H4 (cell line): ENCODE measurements around the gene ELMO1. TPM values are rescaled to one million over a fixed set of nuclear protein-coding genes. Genes with fewer than 3 reads are reported as not detected.
"Not testable (repeated sequence)": the region's sequence is repeated elsewhere in the genome, so short reads cannot be mapped to it uniquely, and the experiment has no call there.

Source experiments
- DNase-seq: peaks from one replicate; pipeline ENCODE4 v3.0.0-alpha.2; 2015; ENCODE audit warnings: low spot score
- total RNA-seq: library from RNA; depleted of rRNA; stranded (reverse); fragments of >200 nt; shearing (Covaris generic); gene quantifications from 2 replicates; pipeline ENCODE4 v1.2.3, GENCODE V29; 2014

Gene ELMO1
- total RNA-seq, 1 experiment from 2014 or later, result 55.0 TPM

DNA sequence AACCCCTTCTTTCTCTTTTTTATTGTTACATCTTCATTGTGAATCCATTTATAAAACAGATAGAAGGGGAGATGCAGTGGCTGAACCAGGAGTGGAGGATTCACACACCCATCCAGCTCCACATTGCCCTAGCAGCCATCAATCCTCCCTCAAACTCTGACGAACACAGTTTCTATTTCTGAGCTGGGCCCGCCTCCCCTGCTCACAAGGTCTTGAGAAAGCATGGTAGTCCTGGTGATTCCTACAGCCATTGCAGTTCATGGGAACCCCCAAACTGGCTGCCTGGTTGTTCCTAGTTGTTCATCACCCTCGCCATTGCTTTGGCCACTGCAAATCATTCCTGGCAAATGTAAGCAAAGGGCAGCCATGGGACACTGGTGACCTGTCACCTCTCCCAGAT, 465.9 kb downstream of the ELMO1 start:
- no peak for DNase-seq

DNA sequence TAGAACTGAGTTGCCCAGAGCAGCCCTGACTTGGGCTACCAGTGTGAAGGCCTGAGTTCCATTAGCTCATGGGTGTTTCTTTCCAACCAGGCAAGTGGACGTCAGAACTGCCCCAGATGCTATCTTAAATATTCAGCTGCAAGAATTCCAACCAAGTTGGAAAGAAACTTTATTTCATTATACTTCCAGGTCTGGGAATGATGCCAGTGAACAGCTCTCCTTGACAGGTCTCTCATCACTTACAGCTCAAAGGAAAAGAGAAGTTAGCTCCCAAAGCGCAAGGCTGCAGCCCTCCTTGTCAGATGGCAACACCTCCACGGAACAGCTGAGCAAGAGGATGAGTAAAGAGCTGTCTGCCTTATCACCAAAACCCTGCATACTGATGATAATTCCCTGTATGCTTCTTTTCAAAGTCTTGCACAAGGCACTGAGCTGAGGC, 468.8 kb downstream of the ELMO1 start:
- no peak for DNase-seq

DNA sequence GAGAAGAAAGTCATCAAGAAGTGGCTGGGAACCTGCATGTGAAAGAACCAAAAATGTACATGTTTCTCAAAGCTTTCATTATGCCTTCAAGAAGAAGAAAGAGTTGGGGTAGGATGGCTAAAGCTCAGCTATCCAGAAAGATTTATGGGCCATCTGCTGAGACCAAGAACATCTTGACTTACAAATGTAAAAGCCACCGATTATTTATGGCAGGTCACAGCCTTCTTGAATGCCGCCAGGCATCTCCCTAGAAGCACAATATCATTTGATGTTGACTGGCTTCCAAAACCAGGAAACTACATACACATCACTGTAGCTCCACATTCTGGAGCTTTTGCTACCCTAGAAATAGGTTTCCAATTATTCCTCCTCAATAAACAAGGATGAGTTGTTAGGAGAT, 470.2 kb downstream of the ELMO1 start:
- no peak for DNase-seq

DNA sequence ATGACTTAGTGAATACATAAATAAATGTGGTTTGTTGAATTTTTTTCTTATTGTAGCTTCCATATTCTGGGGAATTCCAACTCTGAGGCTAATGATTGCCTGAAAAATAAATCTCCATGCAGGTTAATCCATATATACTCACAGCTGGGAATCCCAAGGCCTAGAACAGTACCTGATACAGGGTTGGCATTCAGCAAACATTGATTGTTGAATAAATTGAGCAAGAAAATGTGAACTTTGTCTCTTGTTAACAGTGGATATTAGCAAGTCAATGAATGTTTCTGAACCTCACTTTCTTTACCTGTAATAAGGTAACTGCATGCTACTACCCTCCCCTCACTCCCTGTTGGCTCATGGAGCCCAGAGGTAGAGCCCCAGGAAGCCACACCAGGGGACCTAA, 470.8 kb downstream of the ELMO1 start:
- DNase-seq, result no peak

DNA sequence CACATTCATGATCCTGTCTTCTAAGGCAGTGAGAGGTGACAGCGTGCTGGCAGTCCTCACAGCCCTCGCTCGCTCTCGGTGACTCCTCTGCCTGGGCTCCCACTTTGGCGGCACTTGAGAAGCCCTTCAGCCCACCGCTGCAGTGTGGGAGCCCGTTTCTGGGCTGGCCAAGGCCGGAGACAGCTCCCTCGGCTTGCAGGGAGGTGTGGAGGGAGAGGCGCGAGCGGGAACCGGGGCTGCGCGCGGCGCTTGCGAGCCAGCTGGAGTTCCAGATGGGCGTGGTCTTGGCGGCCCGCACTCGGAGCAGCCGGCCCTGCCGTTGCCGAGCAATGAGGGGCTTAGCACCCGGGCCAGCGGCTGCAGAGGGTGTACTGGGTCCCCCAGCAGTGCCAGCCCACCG, 475.1 kb downstream of the ELMO1 start:
- DNase-seq, result not testable (repeated sequence)

DNA sequence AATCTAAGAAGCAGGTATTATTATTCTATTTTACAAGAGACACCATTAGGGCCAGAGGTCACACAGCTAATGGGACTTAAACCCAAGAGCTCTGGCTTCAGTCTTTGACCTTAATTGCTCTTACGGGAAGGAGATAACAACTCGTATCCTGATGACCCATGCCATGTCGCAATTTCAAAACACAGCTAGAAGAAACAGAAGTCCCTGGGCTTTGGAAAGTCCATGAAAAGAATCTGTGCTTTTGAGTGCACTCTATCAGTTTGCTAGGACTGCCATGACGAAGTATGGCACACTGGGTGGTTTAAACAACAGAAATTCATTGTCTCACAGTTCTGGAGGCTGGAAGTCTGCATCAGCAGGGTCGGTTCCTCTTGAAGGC, 476.5 kb downstream of the ELMO1 start:
- no peak for DNase-seq

DNA sequence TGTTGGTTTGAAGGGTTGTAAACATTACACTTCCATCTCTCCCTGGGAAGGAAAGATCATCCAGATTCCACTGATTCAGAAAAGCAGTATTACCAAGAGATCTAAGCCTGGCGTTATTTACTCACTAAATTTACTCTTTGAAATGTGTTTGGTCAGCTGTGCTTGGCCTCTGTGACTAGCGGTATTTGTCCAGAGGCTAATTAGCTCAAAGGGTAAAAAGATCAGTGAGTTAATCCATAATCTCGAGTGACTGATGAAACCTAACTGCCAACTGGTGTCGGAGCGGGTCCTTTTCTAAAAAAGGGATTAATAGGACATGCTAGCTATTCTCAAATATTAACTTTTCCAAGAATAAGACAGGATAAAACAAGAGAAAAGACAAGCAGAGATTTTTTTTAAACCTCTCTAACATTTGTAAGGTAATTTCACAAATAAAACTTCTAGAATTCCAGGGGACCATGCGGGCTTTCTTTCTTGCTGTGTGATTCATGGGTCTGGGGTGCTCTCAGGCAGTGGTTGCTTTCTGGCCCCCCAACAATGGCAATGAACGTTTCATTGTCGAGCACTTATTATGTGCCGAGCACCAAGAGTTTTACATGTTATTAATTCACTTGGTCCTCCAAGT, 477.0 kb downstream of the ELMO1 start:
- no peak for DNase-seq

DNA sequence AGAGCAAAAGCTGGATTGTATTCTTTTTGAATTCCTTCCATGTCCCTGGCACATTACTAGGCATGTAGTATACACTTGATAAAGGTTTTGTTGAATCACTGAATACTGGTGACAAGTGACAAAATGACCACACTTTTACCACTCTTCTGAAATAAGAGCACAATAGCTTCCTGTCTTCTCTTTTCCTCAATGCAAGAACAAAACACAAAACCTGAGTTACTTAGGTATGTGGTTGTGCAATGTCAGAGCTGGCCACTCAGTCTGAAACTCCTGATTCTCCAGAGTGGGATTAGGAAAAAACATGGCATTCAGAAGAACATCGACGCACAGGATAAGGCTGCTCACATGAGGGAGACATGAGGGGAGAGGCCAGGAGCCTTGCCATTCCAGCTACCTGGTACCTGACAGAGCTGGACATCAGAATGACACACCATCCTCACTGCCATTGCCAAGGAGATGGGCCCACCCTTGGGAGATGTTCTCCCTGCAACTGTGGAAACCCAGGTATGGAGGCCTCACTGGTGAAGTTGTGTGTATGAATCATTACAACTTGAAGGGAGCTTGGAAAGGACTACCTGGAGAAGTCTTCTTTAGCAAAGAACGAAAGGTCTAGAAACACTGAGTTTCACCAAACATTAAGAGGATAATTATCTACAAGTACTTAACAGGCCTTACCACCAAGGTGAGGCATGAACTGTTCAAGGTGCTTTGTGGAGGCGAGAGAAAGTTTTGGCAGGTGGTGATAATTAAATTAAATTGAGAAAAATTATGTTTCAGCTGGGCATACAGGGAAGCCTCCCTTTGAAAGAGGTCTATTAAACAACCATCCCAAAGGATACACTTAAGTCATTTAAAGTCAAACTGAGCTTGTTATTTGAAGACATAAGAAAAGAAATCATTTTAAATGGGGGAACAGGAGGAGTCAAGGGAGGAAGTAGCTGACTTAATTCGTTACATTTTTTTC, 477.8 kb downstream of the ELMO1 start:
- DNase-seq, result no peak

DNA sequence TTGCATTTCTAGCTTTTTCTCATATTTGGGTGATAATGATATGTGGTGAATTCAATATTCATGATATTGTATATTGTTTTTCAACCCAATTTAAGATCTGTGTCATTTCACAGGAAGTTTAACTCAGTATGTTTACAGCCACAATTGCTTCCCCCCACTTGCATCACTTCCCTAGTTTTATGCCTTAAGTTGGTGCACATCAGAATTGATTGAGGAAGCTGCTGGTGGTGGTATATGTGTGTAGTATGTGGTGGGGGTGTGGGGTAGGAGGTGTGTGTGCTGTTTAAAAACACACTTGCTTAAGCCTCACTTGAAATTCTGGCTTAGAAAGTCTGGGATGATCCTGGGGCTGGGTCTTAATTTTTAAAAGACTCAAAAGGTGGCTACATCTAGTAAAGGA, 479.3 kb downstream of the ELMO1 start:
- no peak for DNase-seq

DNA sequence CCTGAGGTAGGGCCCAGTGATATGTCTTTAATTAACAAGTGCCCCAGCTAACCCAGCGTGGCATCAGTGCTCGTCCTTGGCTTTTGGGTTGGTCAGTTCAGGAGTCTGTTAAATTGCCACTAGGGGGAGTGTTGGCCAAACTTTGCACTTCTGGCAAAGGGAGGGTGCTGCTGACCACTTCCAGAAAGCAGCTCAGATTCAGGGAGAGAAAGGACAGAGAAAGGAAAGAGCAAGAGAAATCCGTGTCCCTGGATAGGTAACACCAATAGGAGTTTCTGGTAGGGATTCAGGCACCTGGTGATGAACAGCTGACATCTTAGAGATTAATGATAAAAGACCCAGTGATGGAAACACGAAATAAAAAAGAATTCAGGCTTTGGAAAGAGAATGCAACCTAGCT, 481.3 kb downstream of the ELMO1 start:
- peak; percentile 85 for DNase-seq

DNA sequence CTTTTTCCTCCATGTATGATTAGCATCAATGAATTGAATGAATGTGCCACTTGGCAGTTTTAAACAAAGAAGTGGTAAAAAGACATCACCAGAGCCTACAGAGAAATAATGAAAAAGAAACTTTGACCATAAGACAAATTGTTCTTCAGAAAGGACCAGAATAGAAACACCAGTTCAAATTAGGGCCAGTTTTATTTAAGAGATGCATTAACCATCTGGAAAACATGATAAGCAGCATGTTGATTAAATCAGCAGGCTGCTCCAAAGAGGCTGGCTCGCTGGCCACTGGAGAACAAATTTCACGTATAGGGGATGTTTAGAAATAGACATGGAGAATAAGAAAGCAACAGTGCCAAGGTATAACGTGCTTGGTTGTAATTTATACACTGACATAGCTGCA, 482.0 kb downstream of the ELMO1 start:
- DNase-seq, result no peak

DNA sequence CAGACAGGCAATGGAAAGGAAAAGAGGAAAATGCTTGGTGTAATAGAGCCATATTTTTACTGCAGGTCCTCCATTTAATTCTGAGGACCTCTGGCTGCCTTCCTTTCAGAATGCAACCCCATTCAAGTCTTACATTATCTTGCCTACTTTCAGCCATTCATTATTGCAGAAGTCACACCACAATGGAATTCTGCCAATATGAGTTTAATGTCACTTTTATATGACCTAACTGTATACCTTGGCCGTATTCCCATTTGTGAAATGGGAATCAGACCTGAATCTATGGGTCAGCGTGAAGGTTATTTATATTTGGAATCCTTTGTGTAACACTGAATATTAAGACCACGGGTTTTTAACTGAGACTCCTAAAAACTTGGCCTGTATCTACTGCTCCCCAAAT, 482.6 kb downstream of the ELMO1 start:
- DNase-seq, result peak; percentile 52

DNA sequence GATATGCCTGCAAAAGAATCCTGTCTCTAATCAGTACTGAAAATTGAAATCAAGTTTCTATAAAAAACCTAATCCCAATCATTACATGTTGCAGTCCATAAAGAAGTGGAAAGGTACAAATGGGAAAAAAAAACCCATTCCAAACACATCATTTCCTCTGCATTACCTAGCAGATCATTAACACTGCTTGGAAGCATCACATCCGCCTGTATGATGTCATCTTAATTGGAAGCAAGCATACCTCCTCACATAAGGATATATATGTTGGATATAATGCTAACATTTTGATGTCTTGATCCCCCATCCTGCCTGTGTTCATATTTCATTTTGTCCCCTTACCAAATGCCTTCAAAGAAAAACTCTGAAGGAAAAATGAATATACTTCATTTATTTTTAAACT, 483.0 kb downstream of the ELMO1 start:
- no peak for DNase-seq

DNA sequence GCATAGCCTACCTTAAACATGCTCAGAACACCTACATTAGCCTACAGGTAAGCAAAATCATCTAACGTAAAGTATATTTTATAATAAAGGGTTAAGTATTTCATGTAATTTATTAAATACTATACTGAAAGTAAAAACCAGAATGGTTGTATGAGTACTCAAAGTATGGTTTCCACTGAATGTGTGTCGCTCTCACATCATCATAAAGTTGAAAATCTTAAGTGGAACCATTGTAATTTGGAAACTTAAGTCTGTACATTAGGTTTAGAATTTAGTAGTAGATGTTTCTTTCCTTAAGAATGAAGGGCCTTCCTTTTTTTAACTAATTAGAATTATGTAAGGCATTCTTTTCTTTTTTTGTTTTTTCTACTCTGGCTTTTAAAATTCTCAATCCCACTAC, 484.4 kb downstream of the ELMO1 start:
- DNase-seq, result no peak

DNA sequence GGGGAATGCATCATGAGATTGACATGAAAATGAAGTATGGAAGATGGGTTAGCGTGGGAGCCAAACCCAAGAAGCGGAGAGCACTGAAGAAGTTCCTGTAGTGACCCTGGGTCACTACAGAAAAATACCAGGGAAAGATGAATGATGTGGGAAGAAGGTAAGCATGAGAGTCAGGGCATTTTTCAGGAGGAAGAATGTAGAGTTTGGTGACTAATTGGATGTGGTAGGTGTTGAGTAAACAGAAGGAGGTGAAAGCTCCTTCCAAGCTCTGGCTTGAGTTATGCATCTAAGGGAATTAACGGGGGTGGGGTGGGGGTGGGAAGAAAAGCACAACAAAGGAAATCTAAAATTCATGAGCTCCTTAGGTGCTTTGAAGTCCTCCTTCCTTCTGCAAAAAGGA, 486.3 kb downstream of the ELMO1 start:
- peak; percentile 39 for DNase-seq

DNA sequence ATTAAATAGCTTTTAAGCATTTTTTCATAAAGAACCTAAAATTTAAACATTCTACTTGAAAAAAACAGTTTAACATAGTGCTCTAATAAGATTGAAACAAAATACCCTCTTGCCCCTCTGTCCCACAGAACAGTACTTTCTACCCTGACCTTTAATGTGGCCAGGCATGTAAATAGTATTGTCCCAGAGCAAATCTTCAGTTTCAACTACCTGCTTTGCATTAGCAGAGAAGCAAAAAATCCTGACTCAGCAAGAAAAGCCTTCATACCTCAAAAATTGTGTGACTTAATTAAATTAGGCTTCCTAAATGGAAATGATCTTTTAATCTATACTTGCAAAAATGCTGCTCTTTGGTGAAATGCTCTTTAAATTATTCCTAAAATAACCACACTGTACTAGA, 487.0 kb downstream of the ELMO1 start:
- no peak for DNase-seq

DNA sequence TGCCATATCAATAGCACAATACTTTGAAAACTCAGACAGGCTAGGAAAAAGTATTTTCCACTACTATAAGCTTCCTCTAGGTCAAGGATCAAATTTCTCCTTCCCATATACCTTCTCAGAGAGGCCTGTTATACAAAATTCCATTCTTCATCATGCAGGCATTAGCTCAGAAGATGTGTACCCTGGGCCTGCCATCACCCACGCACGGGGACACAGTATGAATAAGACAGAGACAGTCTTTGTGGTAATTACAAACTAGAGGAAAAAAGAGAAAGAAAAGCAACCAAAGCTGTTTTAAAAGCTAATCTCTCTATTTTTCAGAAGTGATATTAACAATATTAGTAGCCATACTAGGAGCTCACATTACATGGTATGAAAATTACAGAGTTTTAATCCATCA, 487.6 kb downstream of the ELMO1 start:
- DNase-seq, result no peak

DNA sequence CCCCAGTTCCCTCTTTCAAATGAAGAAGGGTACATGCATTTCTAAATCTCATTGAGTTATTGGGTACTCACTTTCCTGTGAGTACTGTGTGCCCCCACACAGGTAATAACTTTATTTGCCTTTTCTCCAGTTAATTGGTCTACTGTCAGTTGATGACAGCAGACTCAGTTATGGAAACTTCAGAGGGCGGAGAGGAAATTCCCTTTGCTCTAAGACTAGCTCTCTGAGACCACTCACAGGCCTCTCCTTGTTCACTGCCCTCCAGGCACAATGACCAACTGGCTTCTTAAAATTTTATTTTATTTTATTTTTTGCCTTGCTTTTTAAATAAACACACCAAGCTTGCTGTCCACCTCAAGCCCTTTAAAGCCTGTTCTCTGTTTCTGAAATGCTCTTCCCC, 488.6 kb downstream of the ELMO1 start:
- DNase-seq, result no peak

DNA sequence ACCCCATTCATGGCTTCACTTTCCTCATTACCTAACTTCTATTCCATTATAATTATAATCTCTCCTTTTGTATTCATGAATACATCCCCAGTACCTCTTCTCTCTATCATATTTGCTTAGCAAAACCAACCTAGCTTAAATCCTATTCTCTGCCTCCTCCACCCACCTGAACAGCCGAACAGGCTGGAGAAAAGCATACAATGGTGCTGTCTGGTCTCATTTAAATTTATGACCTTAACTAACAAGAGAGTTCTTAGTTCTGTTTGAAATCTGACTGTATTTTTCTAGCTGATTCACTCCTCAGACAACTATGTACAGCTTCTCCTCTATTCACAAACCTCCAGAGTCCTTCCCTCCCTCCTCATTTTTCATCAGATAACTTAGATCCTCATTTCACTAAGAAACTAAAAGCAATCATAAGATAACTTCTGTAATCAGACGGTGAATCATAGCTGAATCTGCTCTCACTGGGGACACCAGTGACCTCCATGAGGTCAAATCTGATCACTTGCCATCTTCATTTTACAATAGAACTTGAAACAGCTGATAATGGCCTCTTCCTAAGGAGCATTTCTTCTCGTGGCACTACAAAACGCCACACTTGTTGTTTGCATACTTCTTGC, 490.4 kb downstream of the ELMO1 start:
- DNase-seq, result no peak

DNA sequence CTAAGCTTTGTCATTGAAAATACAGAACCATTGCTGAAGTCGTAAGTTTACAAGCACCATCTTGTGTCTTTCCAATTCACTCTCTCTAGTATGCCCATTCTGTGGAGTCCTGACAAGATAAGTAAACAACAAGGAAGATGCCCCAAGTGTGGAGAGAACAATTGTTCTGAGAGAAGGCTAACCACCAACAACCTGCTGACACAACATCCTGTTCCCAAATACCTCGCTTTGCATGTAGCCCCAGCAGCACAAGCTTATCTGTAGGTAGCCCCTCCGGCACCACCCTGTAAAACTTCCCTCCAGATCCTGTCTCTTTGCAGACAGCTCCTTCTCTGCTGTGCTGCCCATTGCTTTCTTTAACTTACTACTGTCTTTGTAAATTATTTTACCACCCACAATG, 491.0 kb downstream of the ELMO1 start:
- no peak for DNase-seq

DNA sequence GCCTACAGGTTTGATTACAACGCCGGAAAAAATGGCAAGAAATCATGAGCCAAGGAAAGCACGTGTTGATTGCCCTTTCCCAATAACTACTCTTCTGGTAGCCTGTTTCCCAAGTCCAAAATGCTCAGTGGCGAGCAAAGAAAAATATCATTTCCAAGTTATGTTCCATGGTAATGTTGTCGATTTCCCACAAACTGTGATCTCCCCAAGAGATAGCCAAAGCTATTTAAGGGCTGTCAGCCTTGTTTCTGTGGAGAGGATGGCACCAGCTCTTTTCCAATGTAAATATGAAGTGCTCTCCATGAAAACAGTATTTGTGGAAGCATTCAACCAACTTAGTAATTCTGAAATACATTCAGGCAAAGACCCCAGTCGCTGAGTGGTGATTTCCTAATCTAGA, 491.9 kb downstream of the ELMO1 start:
- no peak for DNase-seq

DNA sequence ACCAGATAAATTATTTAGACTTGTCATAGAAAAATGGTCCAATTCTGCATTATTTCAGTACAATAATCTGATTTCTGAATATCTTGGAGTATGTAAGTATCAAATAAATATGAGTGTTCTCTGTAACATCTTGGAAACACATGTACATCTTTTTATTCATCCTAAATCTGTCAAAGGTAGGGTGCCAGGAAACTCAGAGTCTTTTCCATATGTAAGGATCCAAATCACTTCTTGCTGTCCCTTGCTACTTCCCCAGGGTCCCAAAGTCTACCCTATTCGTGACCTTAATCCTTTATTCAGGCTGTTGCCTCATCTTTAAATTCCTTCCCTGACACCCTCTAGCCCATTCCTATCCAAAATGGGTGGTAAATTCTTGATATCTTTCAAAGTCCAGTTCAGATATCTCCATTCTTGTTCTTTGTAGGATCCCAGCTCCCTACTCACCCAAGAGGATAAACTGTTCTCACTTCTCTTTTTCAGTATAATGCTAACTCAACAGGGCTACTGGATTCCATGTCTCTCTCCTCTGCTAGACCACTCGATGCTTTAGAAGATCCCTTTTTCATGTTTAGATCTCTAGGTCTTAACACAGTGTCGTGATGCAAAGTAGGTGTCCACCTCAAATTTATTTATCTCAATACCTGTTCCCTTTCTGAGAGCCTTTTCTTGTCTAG, 493.1 kb downstream of the ELMO1 start:
- DNase-seq, result no peak
